ENCODE data around the gene ARCN1.

ARCN1 gene

DNA sequence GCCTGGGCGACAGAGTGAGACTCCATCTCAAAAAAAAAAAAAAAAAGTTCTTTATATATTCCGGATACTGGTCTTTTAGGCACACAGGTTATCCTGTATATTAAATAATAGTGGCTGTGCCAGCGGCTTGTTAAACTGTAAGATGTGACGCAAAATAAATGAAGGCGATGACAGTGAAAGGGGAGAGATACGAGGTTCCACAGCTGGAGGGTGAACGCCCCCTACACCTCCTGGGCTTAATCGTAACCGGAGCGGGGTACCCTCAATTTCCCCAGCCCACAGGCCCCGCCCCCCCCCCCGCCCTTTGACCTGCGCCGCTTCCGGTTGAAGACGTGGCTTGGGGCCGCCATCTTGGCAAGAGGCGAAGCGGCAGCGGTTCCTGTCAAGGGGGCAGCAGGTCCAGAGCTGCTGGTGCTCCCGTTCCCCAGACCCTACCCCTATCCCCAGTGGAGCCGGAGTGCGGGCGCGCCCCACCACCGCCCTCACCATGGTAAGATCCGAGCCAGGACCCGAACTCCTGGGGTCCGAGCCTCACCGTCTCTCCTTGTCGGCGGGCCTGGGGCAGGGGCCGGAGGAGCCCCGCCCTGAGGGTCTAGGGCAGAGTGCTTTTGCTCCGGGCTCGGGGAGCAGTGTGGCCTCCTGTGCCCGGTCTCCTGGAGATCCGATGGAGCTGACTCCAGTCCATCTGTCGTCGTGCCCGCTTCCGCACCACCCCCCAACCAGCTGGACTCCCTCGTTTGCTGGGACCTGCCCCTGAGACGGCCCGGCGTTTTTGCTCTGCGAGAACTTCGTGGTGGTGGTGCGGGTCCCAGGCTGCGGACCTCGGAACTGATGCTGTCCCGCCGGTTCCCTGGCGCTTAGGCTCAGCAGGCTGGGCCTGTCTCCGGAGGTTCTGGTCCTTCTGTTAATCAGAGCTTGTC is at the start of gene ARCN1:
Gene ARCN1, plus strand, starts transcription at position 349 of the 920 bp plus-strand sequence. Its CDS starts 139 bp downstream, at position 488.
- DNase-seq = peak; percentile 83 to 84

DNA sequence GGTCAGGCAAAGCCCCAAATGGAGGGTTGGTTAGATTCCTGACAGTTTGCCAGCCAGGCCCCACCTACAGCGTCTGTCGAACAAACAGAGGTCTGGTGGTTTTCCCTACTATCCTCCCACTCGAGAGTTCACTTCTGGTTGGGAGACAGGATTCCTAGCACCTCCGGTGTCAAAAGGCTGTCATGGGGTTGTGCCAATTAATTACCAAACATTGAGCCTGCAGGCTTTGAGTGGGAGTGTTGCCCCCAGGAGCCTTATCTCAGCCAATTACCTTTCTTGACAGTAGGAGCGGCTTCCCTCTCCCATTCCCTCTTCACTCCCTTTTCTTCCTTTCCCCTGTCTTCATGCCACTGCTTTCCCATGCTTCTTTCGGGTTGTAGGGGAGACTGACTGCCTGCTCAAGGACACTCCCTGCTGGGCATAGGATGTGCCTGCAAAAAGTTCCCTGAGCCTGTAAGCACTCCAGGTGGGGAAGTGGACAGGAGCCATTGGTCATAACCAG is 49.6 kb upstream of the ARCN1 start:
- DNase-seq = no peak

DNA sequence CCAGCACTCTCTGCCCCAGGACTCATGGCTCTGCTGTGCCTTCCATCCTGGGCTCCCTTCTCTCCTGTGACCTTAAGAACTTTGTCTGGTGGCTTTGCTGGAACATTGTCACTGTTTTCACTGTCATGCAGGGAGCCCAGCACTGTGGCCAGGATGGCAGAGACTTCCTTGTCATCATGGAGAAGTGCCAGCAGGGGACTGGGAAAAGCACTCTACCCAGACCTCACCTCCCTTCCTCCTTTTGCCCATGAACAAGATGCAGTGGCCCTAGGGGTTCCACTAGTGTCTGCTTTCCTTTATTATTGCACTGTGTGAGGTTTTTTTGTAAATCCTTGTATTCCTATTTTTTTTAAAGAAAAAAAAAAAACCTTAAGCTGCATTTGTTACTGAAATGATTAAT is 47.9 kb upstream of the ARCN1 start:
- no peak for DNase-seq

DNA sequence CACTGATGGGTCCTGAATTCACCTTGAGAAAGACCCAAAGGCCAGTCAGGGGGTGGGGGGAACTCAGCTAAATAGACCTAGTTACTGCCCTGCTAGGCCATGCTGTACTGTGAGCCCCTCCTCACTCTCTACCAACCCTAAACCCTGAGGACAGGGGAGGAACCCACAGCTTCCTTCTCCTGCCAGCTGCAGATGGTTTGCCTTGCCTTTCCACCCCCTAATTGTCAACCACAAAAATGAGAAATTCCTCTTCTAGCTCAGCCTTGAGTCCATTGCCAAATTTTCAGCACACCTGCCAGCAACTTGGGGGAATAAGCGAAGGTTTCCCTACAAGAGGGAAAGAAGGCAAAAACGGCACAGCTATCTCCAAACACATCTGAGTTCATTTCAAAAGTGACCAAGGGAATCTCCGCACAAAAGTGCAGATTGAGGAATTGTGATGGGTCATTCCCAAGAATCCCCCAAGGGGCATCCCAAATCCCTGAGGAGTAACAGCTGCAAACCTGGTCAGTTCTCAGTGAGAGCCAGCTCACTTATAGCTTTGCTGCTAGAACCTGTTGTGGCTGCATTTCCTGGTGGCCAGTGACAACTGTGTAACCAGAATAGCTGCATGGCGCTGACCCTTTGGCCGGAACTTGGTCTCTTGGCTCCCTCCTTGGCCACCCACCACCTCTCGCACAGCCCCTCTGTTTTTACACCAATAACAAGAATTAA is 47.3 kb upstream of the ARCN1 start:
- DNase-seq = no peak

DNA sequence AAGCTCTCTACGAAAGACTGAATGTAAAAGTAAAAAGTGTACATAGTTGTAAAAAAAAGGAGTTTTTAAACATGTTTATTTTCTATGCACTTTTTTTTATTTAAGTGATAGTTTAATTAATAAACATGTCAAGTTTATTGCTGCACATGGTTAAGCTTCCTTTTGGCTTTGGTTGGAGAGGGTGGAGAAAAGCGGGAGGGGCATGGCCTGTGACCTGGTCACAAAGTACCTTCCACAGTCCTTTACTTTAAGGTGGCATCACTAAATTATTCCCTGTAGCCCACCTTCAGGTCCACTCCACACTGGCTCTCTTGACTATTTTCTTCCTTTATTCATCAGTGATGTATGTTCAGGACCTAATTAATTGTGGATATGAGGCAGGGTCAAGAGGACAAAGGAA is 45.5 kb upstream of the ARCN1 start:
- DNase-seq = no peak

DNA sequence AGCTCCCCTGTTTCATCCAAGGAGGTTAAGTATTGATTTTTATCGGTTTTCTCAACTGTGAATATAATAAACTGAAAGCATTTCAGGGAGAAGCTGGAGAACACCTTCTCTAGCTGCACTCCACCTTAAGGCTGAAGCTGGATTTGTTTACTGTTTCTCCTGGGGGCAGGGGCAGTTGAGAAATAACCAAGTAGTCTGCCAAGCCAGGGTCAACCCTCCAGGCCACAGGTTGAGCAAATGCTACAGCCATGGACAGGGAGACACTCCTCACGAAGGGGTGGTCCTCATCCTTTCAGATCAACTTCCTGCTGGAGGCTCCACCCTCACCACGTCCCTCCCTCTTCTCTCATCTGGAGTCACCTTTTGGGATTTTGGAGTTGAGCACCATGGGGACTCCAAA is 45.1 kb upstream of the ARCN1 start, which contains the start of gene TTC36:
Gene TTC36, plus strand, starts transcription at position 366 of the 400 bp plus-strand sequence. Its CDS starts 21 bp downstream, at position 387.
- DNase-seq = no peak

DNA sequence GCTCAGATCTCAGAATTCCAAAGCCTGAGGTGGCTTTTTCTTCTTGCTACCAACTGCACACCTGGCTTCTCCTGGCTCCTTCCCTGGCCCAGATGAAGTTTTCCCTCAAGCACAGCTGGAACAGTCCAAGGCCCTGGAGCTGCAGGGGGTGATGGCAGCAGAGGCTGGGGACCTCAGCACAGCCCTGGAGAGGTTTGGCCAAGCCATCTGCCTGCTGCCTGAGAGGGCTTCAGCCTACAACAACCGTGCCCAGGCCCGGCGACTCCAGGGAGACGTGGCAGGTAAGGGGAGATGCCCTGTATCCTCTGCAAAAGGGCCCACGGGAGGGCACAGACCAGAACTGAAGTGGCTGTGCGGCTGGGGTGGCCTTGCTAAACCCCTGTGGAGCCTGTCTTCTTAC is 43.7 kb upstream of the ARCN1 start:
- no peak for DNase-seq

DNA sequence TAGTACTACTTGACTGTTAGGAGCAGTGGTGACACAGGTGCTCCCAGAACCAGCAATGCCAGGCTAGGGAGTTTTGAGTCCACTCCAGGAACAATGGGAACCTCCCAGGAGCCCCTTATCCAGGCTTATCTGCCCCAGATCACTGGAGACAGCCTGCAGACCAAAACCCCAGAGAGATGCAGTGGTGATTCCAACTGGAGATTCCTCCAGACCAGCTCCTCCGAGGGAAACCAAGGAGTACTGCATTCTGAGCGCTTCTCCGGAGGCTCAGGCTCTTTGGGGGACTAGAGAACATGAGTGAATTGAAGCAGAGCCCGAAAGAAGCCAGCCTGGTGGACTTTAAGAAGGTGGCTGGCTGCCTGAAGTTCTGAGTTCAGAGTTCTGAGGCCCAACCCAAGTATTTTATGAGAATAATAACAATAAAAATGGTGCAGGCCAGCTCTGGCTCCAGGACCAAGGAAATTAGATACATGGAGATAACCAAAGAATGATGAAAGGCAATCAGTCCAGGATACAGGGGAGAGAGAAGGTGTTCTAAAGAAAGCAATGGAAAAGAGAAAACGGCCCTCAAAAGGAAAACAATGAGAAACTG is 42.5 kb upstream of the ARCN1 start:
- DNase-seq = no peak

DNA sequence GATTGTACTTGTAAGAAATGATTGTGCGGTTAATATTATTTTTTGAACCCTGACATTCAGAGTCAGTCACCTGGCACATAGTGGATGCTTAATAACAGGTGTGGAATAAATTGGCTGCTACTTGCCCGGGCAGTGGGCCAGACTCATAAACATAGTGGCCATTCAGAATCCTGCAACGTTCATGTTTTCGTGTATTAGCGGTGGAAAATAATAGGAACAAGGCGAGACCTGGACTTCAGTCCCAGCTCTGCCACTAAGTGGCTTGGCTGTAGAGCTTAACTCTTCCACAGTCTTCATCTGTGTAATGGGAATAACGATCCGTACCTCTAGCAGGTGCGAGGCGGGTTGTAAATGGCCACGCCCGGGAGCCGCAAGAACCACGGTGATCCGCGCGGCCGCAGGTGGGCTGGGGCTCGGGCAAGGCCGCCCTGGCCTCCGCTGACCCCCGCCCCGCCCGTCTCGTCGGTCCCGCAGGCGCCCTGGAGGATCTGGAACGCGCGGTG is 42.0 kb upstream of the ARCN1 start:
- no peak for DNase-seq

DNA sequence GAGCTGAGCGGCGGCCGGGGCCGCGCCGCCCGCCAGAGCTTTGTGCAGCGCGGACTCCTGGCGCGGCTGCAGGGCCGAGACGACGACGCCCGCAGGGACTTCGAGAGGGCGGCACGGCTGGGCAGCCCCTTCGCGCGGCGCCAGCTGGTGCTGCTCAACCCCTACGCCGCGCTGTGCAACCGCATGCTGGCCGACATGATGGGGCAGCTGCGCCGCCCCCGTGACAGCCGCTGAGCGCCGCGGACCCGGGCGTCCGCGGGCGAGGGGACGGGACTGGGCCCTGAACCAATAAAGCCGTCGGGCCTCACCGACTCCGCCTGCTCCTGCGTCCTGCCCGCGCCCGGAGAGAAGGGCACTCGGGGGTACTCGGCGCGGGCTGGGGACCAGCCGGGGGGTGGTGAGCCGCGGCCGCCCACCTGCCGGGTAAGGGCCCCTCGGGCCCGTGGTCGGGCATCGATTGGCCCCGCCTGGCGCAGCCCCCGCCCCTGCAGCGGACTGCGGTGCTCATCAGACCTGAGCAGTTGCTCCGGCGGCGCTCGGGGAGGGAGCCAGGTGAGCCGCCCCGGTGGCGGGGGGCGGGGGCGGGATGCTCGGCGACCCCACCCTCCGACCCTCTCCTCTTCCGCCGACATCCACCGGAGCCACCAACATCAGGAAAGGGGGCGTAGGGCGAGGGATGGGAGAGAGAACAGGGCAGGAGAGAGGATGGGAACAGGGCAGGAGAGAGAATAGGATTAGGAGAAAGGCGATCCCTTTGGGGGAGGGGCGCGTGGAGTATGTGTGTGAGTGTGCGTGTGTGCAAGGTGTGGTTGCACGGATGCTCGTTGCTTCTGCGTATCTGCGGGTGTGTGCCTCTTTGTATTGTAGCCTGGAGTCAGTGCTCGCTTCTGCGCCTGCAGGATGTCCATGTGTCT is 41.3 kb upstream of the ARCN1 start, which contains the start of gene TMEM25:
Gene TMEM25, plus strand, starts transcription at position 510 of the 914 bp plus-strand sequence. CDS start 610 bp downstream, outside the sequence.
- peak; percentile 58 to 73 for DNase-seq

DNA sequence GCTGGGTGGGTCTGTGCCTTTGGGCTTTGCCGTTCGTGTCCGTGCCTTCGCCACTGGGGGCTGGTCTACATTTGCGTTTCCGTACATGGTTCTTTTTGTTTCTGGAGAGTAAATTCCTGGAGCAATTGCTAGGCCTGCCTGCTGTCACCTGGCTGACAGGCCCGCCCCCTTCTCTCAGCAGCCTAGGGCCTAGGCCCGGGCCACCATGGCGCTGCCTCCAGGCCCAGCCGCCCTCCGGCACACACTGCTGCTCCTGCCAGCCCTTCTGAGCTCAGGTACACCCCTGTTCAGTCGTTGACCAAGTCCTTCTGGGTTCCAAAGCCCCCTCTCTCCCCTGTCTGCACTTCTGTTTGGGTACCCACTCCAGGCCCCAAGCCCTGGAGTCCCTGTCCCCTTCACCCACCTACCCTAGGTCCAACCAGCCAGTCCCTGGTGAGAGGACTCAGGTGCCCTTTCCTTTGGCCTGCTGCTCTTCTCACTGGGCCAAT is 40.6 kb upstream of the ARCN1 start:
- no peak for DNase-seq

DNA sequence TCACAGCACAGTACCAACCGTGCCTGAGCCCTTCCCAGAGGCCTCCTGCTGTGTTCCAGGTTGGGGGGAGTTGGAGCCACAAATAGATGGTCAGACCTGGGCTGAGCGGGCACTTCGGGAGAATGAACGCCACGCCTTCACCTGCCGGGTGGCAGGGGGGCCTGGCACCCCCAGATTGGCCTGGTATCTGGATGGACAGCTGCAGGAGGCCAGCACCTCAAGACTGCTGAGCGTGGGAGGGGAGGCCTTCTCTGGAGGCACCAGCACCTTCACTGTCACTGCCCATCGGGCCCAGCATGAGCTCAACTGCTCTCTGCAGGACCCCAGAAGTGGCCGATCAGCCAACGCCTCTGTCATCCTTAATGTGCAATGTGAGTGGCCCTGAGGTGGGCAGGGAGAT is 40.1 kb upstream of the ARCN1 start:
- DNase-seq = no peak

DNA sequence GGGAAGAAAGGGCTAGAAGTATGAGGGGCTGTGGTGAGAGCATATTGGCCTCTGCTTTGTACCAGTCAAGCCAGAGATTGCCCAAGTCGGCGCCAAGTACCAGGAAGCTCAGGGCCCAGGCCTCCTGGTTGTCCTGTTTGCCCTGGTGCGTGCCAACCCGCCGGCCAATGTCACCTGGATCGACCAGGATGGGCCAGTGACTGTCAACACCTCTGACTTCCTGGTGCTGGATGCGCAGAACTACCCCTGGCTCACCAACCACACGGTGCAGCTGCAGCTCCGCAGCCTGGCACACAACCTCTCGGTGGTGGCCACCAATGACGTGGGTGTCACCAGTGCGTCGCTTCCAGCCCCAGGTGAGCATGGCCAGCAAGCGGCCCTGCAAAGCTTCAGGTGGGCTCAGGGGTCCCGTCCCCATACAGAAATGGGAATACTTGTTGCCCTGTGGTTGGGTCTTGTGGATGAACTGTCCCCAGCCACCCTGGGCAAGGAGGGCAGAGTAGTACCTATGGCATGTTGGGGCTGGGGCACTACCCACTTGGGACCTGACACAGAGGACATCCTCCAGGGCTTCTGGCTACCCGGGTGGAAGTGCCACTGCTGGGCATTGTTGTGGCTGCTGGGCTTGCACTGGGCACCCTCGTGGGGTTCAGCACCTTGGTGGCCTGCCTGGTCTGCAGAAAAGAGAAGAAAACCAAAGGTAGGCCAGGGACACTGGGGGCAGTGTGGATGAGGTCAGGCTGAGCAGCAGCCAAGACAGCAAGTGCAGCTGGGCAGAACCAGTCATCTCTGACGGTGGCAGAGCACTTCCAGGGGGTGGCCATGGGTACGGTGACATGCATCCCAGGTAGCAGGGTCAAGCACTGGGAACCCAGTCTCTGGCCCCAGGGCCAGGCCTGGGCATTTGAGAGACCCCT is 39.1 kb upstream of the ARCN1 start:
- DNase-seq = no peak

DNA sequence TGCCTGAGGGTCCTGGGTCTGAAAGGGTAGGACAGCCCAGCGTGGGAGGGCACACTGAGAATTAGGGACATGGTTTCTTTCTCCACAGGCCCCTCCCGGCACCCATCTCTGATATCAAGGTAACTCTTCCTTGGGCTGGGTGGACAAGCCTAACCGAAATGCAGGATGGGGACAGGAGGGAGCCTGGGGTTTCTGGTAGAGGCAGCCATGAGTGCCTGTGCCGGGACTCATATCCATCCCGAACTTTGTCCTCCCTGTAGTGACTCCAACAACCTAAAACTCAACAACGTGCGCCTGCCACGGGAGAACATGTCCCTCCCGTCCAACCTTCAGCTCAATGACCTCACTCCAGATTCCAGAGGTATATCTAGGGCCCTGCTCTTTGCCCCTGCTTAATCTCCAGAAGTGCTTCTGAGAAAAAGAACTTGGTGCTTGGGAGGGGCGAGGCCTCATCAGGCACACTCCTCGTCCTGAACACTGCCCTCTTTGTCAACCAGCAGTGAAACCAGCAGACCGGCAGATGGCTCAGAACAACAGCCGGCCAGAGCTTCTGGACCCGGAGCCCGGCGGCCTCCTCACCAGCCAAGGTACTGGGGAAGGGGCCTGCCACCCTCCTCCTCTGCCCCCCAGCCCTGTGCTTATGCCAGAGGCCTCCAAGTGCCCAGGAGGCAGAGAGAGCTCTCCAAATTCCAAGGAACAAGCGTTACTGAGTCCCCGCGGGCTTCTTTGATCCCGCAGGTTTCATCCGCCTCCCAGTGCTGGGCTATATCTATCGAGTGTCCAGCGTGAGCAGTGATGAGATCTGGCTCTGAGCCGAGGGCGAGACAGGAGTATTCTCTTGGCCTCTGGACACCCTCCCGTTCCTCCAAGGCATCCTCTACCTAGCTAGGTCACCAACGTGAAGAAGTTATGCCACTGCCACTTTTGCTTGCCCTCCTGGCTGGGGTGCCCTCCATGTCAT is 38.2 kb upstream of the ARCN1 start:
- no peak for DNase-seq

DNA sequence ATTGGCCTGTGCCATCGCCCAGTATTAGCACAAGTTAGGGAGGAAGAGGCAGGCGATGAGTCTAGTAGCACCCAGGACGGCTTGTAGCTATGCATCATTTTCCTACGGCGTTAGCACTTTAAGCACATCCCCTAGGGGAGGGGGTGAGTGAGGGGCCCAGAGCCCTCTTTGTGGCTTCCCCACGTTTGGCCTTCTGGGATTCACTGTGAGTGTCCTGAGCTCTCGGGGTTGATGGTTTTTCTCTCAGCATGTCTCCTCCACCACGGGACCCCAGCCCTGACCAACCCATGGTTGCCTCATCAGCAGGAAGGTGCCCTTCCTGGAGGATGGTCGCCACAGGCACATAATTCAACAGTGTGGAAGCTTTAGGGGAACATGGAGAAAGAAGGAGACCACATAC is 36.9 kb upstream of the ARCN1 start:
- no peak for DNase-seq

DNA sequence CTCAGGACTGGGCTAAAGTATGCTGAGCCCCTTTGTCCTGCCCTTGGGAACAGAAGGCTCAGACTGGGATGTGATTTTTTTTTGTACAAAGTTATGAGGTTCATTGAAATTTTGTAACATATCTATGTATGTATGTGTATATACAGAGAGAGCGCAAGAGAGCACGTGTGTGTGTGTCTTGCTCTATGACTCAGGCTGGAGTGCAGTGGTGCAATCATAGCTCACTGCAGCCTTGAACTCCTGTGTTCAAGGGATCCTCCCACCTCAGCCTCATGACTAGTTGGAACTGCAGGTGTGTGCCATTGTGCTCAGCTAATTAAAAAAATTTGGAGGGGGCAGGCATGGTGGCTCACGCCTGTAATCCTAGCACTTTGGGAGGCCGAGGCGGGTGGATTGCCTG is 35.5 kb upstream of the ARCN1 start:
- DNase-seq = no peak

DNA sequence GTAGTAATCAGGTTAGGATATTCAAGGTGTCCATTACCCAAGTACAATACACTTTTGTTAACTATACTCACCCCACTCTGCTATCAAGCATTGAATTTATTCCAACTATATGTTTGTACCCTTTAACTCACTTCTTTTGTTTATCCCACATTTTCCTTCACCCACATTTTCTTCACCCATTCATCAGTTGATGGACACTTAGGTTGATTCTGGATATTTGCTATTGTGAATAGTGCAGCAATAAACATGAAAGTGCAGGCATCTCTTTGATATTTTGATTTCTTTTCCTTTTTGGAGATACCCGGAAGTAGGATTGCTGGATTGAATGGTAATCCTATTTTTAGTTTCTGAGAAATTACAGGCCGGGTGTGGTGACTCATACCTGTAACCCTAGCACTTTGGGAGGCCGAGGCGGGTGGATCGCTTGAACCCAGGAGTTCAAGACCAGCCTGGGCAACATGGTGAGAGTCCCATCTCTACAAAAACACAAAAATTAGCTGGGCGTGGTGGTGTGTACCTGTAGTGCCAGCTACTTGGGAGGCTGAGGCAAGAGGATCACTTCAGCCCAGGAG is 34.7 kb upstream of the ARCN1 start:
- DNase-seq = no peak

DNA sequence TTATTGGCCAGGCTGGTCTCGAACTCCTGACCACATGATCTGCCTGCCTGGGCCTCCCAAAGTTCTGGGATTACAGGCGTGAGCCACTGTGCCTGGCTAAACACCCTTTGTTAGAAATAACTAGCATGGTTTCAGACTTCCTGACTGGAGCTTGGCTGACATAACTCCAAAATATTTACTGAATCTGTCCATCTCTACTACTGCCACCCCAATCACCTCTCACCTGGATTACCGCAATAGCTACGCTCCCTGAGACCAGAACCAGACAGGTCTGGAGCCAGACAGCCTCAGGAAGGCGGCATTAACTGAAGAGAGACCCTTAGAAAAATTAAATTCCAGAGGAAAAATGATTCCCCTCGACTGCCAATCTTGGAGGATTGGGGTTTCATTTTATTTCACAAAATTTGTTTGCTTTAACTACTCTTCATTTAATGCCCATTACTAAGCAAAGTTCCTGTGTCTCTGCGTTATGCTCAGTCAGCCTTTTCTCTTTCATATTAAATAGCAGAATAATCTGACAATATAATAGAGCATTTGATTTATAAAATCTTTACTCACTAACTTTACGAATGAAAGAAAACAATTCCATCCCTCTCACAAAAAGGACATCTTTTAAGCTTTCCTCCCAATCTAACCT is 28.1 kb upstream of the ARCN1 start:
- no peak for DNase-seq

DNA sequence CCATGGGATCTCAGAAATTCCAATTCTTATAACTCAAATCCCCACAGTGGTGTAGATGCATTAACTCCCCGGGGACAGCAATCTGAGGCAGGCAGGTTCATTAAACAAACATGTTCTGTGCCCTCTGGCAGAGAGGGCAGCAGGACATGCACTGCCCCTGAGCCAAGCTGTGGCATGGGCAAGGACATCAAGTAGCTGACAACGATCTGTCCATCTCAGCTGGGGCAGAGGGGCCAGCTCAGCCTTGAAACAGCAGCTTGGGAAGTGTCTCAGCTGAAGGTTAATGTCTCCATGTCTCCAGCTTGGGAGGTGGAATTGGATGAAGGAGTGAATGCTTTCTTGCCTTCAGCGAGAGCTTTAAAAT is 27.6 kb upstream of the ARCN1 start:
- DNase-seq = no peak

Measured in CD4-positive, alpha-beta T cell treated with Interleukin-1 beta for 1 hour (primary cell).